GM21526 (cell line): ENCODE data around the gene ABHD13.

ENCODE experiments used
- ATAC-seq: cut with Tn5 transposase; IDR thresholded peaks from one replicate; pipeline ENCODE4 v1.9.1; 2021; ENCODE audit warnings: moderate library complexity; ENCODE audit not compliant: unreplicated experiment, low FRiP score

ABHD13 gene

GRCh38 chr13:108281901-108282300, 63.7 kb downstream of the ABHD13 start:
- ATAC-seq: no peak

GRCh38 chr13:108283110-108283509, 64.9 kb downstream of the ABHD13 start:
- ATAC-seq: no peak
